Nucleus accumbens (tissue), 56 donors: ENCODE data around the gene CLDN3.
"Not testable (repeated sequence)": the region's sequence is repeated elsewhere in the genome, so short reads cannot be mapped to it uniquely, and the experiment has no call there.

Source experiments
- DNase-seq, 56 donors: peaks; one replicate each; lab custom pipeline; 2025; lab: John Stamatoyannopoulos, UW

Gene CLDN3

GRCh38 chr7:73770002-73770859 is at the start of gene CLDN3:
Gene CLDN3, minus strand, starts transcription at chr7:73770270. Its CDS starts 221 bp downstream, at chr7:73770049.
- peak in 1 of 56 donors; percentile 48 for DNase-seq

- no peak for DNase-seq
Observed at GRCh38 chr7:73817121-73817520, 47.1 kb upstream of the CLDN3 start.

- no peak for DNase-seq
Observed at GRCh38 chr7:73815436-73815835, 45.4 kb upstream of the CLDN3 start.

- DNase-seq = no peak
Observed at GRCh38 chr7:73812996-73813395, 42.9 kb upstream of the CLDN3 start.

GRCh38 chr7:73811760-73812168 is 41.7 kb upstream of the CLDN3 start:
- peak in 9 of 56 donors; percentile 1 to 34 (median 5) for DNase-seq

- no peak for DNase-seq
Observed at GRCh38 chr7:73810998-73811360, 40.9 kb upstream of the CLDN3 start.

GRCh38 chr7:73809467-73809951 is 39.4 kb upstream of the CLDN3 start:
- no peak for DNase-seq

GRCh38 chr7:73802459-73802858 is 32.4 kb upstream of the CLDN3 start:
- DNase-seq = no peak

- no peak for DNase-seq
Observed at GRCh38 chr7:73801577-73801976, 31.5 kb upstream of the CLDN3 start.

- DNase-seq = no peak
Observed at GRCh38 chr7:73799282-73800141, 29.4 kb upstream of the CLDN3 start.

GRCh38 chr7:73797176-73797575 is 27.1 kb upstream of the CLDN3 start:
- not testable (repeated sequence) for DNase-seq

- not testable (repeated sequence) for DNase-seq
Observed at GRCh38 chr7:73796656-73797055, 26.6 kb upstream of the CLDN3 start.

GRCh38 chr7:73795188-73795587 is 25.1 kb upstream of the CLDN3 start:
- DNase-seq = not testable (repeated sequence)

- DNase-seq = not testable (repeated sequence)
Observed at GRCh38 chr7:73791170-73791690, 21.2 kb upstream of the CLDN3 start.

- no peak for DNase-seq
Observed at GRCh38 chr7:73789051-73789450, 19.0 kb upstream of the CLDN3 start.

GRCh38 chr7:73787786-73788048 is 17.6 kb upstream of the CLDN3 start:
- not testable (repeated sequence) for DNase-seq

- DNase-seq = no peak
Observed at GRCh38 chr7:73786588-73786987, 16.5 kb upstream of the CLDN3 start.

GRCh38 chr7:73779517-73779916 is 9.4 kb upstream of the CLDN3 start:
- no peak for DNase-seq

- no peak for DNase-seq
Observed at GRCh38 chr7:73778801-73779389, 8.8 kb upstream of the CLDN3 start.

GRCh38 chr7:73774923-73775322 is 4.9 kb upstream of the CLDN3 start:
- no peak for DNase-seq
